Transverse colon (tissue), 4 donors: Measurements from ENCODE around the gene SMIM22.

Experiments used
- POLR2A ChIP-seq: fragments of 450-650 bp; IDR thresholded peaks from one replicate; pipeline ENCODE4 v1.6.1; 2016; ENCODE audit warnings: antibody characterized with exemption, mild to moderate bottlenecking, moderate library complexity
- POLR2AphosphoS5 ChIP-seq, 3 donors: sonication (generic); formaldehyde crosslinking; IDR thresholded peaks; one replicate each; pipeline ENCODE4 v1.6.1; 2016; ENCODE audit warnings: antibody characterized with exemption in 3 of 3
- TF ChIP-seq, protein P1 (sequence below), 5 experiments: fragments of 200-600 bp in 3 of 5; fragments of 450-650 bp in 2 of 5; sonication (generic) in 3 of 5; IDR thresholded peaks; 1 replicate in 2 of 5; 2 replicates in 3 of 5; pipeline ENCODE4 v1.5.1; 2016 to 2017; ENCODE audit warnings: antibody characterized with exemption in 5 of 5, inconsistent platforms in 3 of 5, mild to moderate bottlenecking in 2 of 5, moderate library complexity in 1 of 5

GRCh38 chr16:4831616-4832015 lies 36.4 kb downstream of the SMIM22 start:
- TF ChIP-seq, protein P1, sequence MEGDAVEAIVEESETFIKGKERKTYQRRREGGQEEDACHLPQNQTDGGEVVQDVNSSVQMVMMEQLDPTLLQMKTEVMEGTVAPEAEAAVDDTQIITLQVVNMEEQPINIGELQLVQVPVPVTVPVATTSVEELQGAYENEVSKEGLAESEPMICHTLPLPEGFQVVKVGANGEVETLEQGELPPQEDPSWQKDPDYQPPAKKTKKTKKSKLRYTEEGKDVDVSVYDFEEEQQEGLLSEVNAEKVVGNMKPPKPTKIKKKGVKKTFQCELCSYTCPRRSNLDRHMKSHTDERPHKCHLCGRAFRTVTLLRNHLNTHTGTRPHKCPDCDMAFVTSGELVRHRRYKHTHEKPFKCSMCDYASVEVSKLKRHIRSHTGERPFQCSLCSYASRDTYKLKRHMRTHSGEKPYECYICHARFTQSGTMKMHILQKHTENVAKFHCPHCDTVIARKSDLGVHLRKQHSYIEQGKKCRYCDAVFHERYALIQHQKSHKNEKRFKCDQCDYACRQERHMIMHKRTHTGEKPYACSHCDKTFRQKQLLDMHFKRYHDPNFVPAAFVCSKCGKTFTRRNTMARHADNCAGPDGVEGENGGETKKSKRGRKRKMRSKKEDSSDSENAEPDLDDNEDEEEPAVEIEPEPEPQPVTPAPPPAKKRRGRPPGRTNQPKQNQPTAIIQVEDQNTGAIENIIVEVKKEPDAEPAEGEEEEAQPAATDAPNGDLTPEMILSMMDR (IDR thresholded peaks at IDR 0.05): no peak
- TF ChIP-seq POLR2AphosphoS5 (IDR thresholded peaks at IDR 0.05) (no peak), POLR2A (no peak)
